HG03095 (cell line): ENCODE results near the gene GEMIN2.
"Not testable (repeated sequence)": the region's sequence is repeated elsewhere in the genome, so short reads cannot be mapped to it uniquely, and the experiment has no call there.

Experiments
- ATAC-seq: cut with Tn5 transposase; IDR thresholded peaks from one replicate; pipeline ENCODE4 v1.9.1; 2021; ENCODE audit warnings: moderate library complexity; ENCODE audit not compliant: unreplicated experiment

The GEMIN2 gene

DNA sequence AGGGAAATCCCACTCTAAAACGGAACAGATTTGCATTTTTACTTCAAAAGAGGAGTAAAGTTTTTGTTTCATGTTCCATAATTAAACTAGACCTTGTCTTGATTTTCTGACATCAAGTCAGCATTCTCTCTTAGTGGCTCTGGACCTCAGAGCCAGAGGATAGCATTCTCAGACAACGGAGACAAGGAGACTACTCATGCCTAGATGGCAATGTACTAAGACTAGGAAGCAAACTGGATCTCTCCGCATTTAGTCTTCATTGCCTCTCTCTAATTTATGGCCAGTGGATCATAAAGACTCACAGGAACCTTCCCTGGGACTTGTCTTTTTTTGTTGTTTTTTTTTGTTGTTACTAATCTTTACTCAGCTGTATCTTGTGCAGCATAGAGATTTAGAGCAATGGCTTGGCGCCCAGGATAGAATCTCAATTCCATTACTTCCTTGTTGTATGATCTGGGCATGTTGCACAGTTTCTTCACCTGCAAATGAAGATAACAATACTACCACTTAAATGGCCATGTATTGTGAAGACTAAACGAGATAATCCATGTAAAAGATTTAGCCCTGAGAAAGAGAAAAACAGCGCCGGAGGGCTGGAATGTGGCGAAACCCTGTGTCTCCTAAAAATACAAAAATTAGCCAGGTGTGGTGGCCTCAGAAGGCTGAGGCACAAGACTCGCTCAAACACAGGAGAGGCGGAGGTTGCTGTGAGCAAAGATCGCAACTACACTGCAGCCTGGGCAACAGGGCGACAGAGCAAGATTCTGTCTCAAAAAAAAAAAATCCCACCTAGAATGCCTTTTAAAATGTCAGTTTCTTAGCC is 4.0 kb upstream of the GEMIN2 start:
- peak; percentile 33 for ATAC-seq

DNA sequence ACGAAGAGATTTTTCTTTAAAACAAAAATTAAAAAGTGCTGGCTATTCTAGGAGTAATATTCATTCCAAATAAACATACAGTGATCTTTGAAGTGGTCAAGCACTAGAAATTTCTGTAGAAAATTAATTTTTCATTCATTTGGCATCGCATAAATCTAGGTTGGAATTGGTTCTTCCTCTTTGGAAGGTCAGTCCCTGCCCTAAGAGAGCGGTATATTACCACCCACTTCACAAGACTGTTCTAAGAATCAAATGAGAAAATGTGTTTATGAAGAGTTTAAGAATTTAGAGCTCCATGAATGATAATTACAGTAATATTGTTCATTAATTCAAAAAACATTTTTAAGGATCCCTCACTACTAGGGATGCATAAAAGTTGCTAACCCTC is 444 bp upstream of the GEMIN2 start:
- no peak for ATAC-seq

DNA sequence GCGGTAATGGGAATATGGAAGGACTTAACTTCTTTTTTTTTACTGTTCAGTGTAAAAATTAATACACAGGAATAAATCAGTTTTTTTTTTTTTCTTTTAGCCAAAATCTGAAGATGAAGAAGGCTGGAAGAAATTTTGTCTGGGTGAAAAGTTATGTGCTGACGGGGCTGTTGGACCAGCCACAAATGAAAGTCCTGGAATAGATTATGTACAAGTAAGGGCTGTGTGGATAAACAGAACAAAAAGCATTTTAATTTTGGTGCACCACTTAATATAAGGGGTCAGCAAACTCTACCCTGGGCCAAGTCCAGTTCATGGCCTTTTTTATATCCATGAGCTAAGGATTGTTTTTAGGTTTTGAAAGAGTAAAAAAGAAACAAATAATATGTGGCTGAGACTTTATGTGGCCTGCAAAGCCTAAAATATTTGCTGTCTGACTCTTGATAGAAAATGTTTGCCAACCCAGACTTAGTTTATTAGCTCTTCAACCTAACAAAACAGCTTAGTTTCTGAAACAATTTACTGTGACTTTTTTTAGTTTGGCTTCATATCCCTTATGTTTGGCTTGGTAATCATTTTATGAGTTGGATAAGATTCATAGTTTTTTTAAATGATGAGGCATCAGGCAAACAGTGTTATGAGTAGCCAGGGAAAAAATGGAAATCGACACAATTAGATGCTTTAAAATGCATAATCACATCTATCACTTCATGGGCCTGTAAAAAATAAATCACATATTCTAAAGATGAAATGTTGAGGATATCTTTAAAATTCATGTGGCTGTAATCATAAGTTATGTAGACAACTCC is 8.4 kb downstream of the GEMIN2 start:
- no peak for ATAC-seq

DNA sequence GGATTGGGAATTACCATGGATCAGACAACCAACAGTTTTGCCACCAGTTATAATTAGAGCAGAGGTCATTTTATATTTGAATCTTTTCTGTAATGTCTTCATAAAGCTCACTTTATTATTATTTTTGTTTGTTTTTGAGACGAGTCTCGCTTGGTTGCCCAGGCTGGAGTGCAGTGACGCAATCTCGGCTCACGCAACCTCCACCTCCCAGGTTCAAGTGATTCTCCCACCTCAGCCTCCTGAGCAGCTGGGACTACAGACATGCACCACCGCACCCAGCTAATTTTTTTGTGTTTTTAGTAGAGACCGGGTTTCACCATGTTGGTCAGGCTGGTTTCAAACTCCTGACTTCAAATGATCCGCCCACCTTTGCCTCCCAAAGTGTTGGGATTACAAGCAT is 23.7 kb downstream of the GEMIN2 start:
- not testable (repeated sequence) for ATAC-seq

DNA sequence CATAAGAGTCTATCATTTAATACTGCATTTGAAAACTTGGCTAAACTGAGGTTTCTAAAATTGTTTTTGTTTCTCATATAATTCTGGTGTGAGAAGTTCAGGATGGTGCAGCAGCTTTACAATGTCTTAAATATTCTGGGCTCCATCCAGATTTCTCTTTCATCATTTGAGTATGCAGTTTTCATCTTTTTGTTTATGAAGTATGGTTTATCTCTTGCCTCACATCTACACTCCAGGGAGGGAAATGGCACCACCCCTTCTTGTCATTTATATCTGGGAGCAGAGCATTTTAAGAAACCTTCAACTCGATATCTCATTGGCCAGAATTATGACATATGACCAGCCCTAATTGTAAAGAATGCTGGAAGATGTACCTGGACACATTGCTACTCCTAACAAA is 24.3 kb downstream of the GEMIN2 start:
- ATAC-seq = no peak

DNA sequence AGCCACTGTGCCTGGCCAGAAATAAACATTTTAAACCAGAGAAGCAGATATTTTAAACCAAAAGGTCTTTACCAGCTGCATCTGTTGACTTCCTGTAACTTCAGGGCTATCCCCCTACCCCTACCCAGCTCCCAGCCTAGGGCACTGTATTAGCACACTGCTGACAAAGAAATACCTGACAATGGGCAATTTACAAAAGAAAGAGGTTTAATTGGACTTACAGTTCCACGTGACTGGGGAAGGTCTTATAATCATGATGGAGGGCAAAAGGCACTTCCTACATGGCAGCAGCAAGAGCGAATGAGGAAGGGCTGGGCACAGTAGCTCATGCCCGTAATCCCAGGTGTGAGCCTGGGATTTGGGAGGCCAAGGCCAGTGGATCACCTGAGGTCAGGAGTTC is 26.0 kb downstream of the GEMIN2 start:
- ATAC-seq = no peak

DNA sequence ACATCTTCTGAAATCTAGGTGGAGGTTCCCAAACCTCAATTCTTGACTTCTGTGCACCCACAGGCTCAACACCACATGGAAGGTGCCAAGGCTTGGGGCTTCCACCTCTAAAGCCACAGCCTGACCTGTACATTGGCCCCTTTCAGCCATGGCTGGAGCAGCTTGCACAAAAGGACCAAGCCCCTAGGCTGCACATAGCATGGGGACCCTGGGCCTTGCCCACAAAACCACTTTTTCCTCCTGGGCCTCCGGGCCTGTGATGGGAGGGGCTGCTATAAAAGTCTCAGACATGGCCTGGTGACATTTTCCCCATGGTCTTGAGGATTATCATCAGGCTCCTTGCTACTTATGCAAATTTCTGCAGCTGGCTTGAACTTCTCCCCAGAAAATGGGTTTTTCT is 27.5 kb downstream of the GEMIN2 start:
- not testable (repeated sequence) for ATAC-seq

DNA sequence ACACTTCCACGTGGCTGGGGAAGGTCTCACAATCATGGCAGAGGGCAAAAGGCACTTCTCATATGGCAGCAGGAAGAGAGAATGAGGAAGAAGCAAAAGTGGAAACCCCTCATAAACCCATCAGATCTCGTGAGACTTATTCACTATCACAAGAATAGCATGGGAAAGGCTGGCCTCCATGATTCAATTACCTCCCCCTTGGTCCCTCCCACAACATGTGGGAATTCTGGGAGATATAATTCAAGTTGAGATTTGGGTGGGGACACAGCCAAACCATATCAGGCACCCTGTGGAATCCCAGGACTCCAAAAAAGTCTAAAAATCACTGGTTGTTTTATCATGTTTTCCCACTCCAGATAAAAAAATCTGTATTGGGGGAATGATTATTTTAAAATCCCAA is 29.1 kb downstream of the GEMIN2 start:
- not testable (repeated sequence) for ATAC-seq

DNA sequence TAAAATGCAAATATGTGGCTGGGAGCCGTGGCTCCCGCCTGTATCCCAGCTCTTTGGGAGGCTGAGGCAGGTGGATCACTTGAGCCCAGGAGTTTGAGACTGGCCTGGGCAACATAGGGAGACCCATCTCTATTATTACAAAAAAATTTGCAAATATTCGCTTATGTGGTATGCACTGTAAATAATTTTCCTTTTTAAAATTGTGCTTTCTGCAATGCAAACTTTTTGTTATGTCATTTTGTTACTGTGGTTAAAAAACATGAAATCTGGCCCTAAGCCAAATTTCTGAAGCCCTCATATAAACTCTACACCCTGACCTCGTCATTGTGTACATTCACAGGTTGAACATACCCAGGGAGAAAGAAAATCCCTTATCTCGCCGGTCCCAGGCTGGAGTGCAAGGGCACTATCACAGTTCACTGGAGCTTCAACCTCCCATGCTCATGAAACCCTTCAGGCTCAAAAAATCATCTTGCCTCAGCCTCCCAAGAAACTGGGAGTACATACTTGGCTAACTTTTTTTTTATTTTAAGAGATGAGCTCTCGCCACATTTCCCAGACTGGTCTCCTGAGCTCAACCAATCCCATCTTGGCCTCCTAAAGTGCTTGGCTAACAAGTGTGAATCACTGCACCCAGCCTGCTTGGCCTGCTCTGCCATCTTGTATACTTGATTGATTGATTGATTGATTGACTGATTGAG is 31.3 kb downstream of the GEMIN2 start:
- no peak for ATAC-seq

DNA sequence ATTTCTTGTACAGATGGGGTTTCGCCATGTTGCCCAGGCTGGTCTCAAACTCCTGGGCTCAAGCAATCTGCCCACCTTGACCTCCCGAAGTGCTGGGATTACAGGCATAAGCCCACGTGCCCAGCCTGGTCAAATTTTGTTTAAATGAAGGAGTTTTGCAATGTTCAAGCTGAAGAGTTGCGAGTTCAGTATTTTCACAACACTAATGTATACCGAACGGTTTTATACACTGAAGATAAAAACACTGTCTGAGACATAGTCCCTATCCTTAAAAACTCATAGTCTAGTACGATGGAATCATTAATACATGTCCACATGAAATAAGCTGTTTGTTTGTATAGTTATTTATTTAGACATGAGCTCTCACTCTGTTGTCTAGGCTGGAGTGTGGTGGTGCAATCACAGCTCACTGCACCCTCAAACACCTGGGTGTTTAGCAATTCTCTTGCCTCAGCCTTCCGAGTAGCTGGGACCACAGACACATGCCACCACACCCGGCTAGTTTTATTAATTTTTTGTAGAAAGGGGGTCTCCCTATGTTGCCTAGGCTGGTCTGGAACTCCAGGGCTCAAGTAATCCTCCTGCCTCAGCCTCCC is 40.6 kb downstream of the GEMIN2 start:
- no peak for ATAC-seq

DNA sequence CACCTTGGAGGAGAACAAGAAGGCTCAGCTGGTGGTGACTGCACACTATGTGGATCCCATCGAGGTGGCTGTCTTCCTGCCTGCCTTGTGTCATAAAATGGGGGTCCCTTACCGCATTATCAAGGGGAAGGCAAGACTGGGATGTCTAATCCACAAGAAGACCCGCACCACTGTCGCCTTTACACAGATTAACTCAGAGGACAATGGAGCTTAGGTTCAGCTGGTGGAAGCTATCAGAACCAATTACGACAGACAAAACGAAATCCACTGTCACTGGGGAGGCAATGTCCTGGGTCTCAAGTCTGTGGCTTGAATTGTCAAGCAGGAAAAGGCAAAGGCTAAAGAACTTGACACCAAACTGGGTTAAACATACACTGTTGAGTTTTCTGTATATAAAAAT is 43.4 kb downstream of the GEMIN2 start:
- no peak for ATAC-seq

DNA sequence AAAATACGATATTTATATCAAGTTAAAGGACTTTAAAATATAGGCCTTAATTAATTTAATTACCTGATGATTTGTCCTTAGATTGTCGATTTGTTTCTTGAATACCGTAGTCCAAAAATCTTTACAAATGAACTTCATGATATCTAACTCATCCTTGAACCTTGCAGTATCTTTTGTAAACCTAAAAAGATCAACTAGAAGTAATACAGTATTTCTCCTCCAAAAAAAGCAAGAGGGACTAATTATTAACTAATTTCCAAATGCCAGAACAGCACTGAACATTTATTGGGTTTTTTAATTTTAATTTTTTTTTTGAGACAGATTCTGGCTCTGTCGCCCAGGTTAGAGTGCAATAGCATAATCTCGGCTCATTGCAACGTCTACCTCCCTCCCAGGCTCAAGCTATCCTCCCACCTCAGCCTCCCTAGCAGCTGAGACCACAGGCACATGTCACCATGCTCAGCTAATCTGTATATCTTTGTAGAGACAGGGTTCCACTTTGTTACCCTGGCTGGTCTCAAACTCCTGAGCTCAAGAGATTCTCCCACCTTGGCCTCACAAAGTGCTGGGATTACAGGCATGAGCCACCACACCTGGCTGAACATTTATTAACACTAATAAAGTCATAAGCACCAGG is 44.2 kb downstream of the GEMIN2 start:
- no peak for ATAC-seq

DNA sequence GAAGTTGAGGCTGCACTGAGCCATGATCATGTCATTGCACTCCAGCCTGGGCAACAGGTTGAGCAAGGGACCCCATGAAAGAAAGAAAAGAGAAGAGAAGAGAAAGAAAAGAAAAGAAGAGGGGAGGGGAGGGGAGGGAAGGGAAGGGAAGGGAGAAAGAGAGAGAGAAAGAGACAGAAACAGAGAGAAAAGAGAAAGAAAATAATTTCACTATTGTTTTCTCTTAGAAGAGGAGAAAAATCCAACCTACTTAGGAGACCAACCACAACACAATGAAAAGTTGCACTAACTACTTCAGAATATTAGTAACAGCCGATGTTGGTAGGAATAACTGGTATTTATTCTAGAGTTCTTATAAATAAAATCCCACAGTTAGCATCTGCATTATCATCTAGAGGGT is 46.4 kb downstream of the GEMIN2 start:
- ATAC-seq = no peak

DNA sequence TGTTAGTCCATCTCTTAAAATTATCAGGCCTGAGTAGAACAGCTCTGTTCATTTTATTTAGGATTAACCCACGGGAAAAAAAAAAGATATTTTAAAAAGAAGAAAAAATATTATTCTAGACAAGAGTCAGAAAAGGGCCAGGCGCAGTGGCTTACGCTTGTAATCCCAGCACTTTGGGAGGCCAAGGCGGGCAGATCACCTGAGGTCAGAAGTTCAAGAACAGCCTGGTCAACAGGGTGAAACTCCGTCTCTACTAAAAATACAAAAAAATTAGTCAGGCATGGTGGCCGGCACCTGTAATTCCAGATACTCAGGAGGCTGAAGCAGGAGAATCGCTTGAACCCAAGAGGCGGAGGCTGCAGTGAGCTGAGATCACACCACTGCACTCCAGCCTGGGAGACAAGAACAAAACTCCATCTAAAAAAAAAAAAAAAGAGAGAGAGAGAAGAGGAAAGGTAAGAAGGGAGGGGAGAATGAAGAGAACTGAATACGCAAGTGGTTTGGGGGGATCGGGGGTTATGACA is 53.7 kb downstream of the GEMIN2 start:
- not testable (repeated sequence) for ATAC-seq

DNA sequence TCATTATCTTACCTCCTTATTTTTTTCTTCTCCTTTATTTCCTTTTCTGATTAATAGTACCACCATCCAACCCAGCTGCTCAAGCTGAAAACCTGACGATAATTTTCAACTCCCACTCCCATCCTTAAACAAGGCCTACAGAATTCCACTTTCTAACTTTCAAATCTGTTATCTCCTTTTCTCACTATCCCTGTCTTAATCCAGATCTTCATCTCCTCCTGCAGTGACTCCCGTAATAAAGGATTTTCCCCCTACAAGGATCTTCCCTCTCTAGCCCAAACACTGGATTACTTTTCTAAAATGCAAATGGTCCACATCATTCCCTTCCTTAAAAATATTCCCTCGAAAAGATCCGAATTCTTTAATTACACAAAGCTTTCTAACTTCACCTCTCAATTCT is 54.5 kb downstream of the GEMIN2 start:
- ATAC-seq = no peak

DNA sequence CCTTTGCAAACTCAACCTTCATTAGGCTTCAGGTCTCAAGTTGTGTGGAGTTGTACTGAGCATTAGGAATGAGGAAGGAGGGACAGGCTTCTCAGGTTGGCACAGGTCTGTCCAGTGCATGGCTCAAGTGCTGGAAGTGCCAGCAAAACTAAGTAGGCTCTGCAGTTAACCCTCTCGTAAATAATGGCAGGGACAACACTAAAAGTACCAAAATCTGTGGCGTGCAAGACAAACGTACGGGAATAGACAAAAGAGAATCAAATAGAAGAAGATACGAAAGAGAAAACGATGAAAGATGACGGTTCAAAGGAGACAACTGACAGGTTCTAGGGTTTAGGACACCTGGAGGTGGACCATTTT is 55.4 kb downstream of the GEMIN2 start:
- peak; percentile 4 for ATAC-seq

DNA sequence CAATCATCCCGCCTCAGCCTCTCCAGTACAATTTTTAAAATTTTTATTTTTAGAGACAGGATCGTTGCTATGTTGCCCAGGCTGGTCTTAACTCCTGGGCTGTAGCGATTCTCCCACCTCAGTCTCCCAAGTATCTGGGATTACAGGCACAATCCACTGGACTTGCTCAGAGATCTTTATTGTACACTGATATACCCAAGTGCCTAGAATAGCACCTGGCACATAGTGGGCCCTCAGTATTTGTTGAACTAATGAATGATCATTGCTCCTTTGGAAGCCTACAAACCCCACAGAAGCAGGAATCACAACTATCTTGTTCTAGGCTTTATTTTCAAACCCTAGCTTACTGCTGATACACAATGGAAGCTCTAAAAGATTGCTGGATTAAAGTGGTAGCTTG is 59.1 kb downstream of the GEMIN2 start:
- ATAC-seq = no peak

DNA sequence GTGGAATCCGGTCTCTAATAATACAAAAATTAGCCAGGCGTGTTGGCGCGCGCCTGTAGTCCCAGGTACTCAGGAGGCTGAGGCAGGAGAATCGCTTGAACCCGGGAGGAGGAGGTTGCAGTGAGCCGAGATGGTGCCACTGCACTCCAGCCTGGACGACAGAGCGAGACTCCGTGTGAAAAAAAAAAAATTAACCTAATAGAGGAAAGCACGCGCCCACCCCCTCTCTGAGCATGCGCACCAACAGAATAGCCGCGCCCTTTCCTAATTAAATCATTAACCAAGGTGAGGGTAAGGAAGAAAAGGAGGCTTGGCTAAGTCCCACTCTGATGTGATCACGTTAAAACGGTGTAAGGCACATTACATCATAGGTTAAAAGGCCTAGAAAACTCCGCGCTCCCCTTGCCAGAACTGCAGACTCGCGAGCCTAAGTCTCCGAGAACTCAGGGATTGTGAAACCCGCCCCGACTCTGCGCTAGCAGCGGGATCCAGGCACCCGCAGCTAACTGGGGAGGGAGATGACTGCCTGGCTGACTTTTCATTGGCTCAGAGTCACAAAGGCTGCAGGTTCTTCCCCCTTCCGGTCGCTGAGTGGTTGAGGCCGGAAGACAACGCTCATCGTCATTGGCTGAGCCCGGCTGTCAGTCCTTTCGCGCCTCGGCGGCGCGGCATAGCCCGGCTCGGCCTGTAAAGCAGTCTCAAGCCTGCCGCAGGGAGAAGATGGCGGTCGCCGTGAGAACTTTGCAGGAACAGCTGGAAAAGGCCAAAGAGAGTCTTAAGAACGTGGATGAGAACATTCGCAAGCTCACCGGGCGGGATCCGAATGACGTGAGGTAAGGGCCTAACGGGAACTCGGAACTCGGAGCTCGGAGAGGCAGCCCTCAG is 60.7 kb downstream of the GEMIN2 start, which contains the start of gene PNN:
PNN (plus strand) TSS at position 695 of the 885 bp plus-strand sequence; CDS start at position 721, 26 bp downstream.
- ATAC-seq = peak; percentile 90

DNA sequence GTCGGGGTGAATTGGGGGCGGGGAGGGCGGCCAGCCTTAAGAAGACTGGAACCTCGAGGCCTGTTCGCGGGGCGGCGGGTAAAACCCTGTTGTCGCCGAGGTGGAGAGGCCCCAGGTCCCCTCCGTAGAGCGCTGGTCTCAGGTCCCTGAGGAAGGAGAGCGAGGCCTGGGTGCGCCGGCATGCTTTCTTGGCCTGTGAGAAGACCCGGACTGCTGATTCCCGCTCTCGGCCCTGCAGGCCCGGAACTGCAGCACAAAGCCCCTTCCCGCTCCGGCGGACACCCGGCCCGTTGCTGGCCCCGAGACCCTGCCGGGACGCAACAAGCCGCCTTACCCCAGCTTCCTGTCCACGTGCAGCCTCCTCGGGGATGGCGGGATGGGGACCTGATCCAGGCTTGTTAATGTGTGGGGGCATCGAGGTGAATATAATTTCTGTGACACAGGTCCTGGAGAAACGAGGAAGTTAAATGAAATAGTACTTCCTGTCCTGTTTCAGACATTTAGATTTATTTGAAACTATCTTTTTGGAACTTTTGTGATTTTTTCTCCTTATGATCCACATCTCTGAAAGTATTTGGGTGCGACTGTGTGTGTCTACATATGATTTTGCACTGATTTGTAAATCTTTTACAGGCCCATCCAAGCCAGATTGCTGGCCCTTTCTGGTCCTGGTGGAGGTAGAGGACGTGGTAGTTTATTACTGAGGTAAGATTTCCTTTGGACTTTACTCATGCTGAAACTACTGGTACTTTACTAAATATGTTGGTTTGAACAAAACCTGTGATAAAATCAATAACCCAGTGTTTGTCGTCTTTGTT is 61.5 kb downstream of the GEMIN2 start:
- ATAC-seq = peak; percentile 3
